Uterus (tissue), 2 donors: ENCODE measurements around the gene PPP6R2.
"Not testable (repeated sequence)": the region's sequence is repeated elsewhere in the genome, so short reads cannot be mapped to it uniquely, and the experiment has no call there.

ENCODE experiments used
- CTCF ChIP-seq, 4 experiments: fragments of 200-600 bp in 2 of 4; fragments of 450-650 bp in 2 of 4; sonication (generic) in 2 of 4; IDR thresholded peaks; one replicate each; pipeline ENCODE4 v1.5.1; 2016 to 2019; ENCODE audit warnings: antibody characterized with exemption in 4 of 4, mild to moderate bottlenecking in 2 of 4, moderate library complexity in 1 of 4
- POLR2A ChIP-seq, 2 donors: fragments of 450-650 bp; IDR thresholded peaks; one replicate each; pipeline ENCODE4 v1.6.1; 2016; ENCODE audit warnings: antibody characterized with exemption in 2 of 2, mild to moderate bottlenecking in 1 of 2, moderate library complexity in 1 of 2

DNA sequence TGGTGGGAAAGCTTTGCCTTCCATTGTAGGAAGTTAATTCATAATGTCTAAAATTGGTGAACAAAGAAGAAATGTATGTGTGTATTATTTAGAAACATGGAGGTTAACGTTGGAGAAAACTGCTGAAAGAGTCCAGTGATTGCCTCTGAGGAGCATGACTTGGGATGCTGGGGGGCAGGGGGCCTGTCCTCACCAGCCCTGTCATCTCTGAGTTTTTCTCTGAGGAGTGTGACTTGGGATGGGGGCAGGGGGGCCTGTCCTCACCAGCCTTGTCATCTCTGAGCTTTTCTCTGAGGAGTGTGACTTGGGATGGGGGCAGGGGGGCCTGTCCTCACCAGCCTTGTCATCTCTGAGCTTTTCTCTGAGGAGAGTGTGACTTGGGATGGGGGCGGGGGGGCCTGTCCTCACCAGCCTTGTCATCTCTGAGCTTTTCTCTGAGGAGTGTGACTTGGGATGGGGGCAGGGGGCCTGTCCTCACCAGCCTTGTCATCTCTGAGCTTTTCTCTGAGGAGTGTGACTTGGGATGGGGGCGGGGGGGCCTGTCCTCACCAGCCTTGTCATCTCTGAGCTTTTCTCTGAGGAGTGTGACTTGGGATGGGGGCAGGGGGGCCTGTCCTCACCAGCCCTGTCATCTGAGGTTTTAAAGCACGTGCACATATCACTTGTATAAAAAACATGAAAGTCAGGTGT lies 54.4 kb downstream of the PPP6R2 start:
- TF ChIP-seq POLR2A, CTCF (IDR thresholded peaks at IDR 0.05): not testable (repeated sequence)
